Activated gamma-delta T cell (primary cell): ENCODE results near the gene MOAP1.
"Not testable (repeated sequence)": the region's sequence is repeated elsewhere in the genome, so short reads cannot be mapped to it uniquely, and the experiment has no call there.

Experiments
- DNase-seq: peaks from one replicate; lab custom pipeline; 2025; lab: John Stamatoyannopoulos, UW

The MOAP1 gene

GRCh38 chr14:93146119-93146518 lies 38.6 kb downstream of the MOAP1 start:
- no peak for DNase-seq

- DNase-seq: no peak
These were observed 41.6 kb downstream of the MOAP1 start for GRCh38 chr14:93142854-93143652.

GRCh38 chr14:93137864-93138263 lies 46.8 kb downstream of the MOAP1 start:
- no peak for DNase-seq

- DNase-seq: not testable (repeated sequence)
These were observed 48.2 kb downstream of the MOAP1 start for GRCh38 chr14:93136508-93136907.

- DNase-seq: no peak
These were observed 48.7 kb downstream of the MOAP1 start for GRCh38 chr14:93136009-93136408.

GRCh38 chr14:93135399-93135798 lies 49.3 kb downstream of the MOAP1 start:
- DNase-seq: no peak

GRCh38 chr14:93133464-93133863 lies 51.2 kb downstream of the MOAP1 start:
- DNase-seq: no peak

- DNase-seq: no peak
These were observed 52.1 kb downstream of the MOAP1 start for GRCh38 chr14:93132472-93133065.
